Activated CD4-positive, alpha-beta T cell treated with anti-CD3 and anti-CD28 coated beads, Interleukin-2, amount 10 ng/mL, durations not matched to agents 7 days and 5 days (primary cell): ENCODE results near the gene ANXA6. TPM values are rescaled to one million over a fixed set of nuclear protein-coding genes. Genes with fewer than 3 reads are reported as not detected.
A peak's percentile ranks its signal among the peaks of the same experiment; 100 is the strongest.

Experiments
- CTCF ChIA-PET: fragments of 350-600 bp; sonication (Branson Sonifier 250); formaldehyde crosslinking; loops from one replicate; lab custom pipeline; 2021; ENCODE audit warnings: antibody characterized with exemption; lab: Charles Lee
- POLR2A ChIA-PET: fragments of 350-600 bp; sonication (Branson Sonifier 250); formaldehyde crosslinking; loops from one replicate; lab custom pipeline; 2021; ENCODE audit warnings: antibody characterized with exemption; lab: Charles Lee
- DNase-seq: peaks from one replicate; pipeline ENCODE4 v3.0.0-alpha.2; 2020
- H3K27ac Mint-ChIP-seq: one replicate; pipeline ENCODE4 v1.8.0; 2021; ENCODE audit warnings: mild to moderate bottlenecking, moderate library complexity, mixed read lengths
- H3K27me3 Mint-ChIP-seq: one replicate; pipeline ENCODE4 v1.8.0; 2021; ENCODE audit warnings: mixed read lengths
- H3K36me3 Mint-ChIP-seq: one replicate; pipeline ENCODE4 v1.8.0; 2021; ENCODE audit warnings: low read depth, mixed read lengths
- H3K4me1 Mint-ChIP-seq: one replicate; pipeline ENCODE4 v1.8.0; 2021; ENCODE audit warnings: mixed read lengths
- H3K4me3 Mint-ChIP-seq: one replicate; pipeline ENCODE4 v1.8.0; 2021; ENCODE audit warnings: mild to moderate bottlenecking, moderate library complexity, mixed read lengths
- H3K9me3 Mint-ChIP-seq: one replicate; pipeline ENCODE4 v1.8.0; 2021; ENCODE audit warnings: mixed read lengths
- total RNA-seq, 2 experiments: library from RNA; stranded (reverse); gene quantifications; one replicate each; pipeline ENCODE4 v1.2.3, GENCODE V29; 2021

Gene ANXA6
- total RNA-seq, 2 experiments from 2014 or later: 494 to 508 TPM

DNA sequence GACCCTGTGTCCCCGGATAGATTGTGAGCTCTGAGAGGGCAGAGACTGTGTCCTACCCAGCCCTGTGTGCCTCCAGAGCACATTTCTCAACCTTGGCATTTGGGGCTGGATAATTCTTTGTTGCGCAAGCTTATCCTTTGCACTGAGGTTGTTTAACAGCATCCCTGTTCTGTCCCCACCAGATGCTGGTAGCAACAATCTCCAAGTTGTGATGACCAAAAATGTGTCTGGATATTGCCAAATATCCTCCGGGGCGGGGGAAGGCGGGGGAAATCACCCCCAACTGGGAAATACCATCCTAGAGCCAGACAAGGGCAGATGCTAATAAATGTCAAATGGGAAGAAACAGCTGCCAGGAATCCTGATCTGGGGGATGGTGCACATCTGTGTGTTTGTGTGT is 52.8 kb downstream of the ANXA6 start:
- peaks cover 73% of the 10 kb centered on the region for H3K36me3 Mint-ChIP-seq
- no peaks in the 10 kb centered on the region for H3K27me3 Mint-ChIP-seq
- H3K4me3 Mint-ChIP-seq: no peak overlapping the region

GRCh38 chr5:151101746-151102145 is 55.8 kb downstream of the ANXA6 start:
- Mint-ChIP-seq H3K9me3 (no peaks in the 10 kb centered on the region), H3K27me3 (no peaks in the 10 kb centered on the region), H3K36me3 (peaks cover 72% of the 10 kb centered on the region), H3K4me1 (peaks cover 35% of the 10 kb centered on the region), H3K27ac (peak overlapping the region; percentile 31), H3K4me3 (no peak overlapping the region)
- DNase-seq: no peak
- POLR2A ChIA-PET: no interaction called here
- CTCF ChIA-PET: interaction anchor here (1.0 to 1.7 kb wide), 5 partner anchors 8 to 63 kb away, joined by 3 to 7 read pairs (median 4); no protein-coding TSS in a partner anchor

More for the DNA sequence above, 52.8 kb downstream of the ANXA6 start:
- no peaks in the 10 kb centered on the region for H3K9me3 Mint-ChIP-seq
- H3K4me1 Mint-ChIP-seq: peaks cover 6% of the 10 kb centered on the region
- peak overlapping the region; percentile 3 for H3K27ac Mint-ChIP-seq
- POLR2A ChIA-PET: no interaction called here
- CTCF ChIA-PET: interaction anchor here (0.8 to 2.8 kb wide), 6 partner anchors 11 to 57 kb away, joined by 3 to 16 read pairs (median 4); no protein-coding TSS in a partner anchor
- no peak for DNase-seq

DNA sequence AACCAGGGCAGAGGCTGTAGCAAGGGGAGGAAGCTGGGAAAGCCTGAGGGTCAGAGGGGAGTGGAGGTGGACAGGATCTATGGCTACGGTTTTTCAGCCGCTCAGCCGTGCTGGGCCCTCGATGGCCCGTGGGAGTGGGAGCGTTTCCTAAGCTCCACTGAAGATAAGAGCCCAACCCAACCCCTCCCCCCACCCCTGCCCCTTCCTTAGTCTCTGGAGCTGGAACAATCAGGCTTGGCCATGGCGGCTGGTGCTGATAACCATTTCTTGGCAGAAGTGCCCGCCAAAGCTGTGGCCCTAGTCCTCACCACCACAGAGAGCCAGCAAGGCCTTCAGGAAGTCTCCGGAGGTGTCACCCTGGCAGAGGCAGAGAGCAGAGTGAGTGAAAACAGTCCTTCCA is 56.4 kb downstream of the ANXA6 start:
- Mint-ChIP-seq H3K4me1 (peaks cover 39% of the 10 kb centered on the region), H3K36me3 (peaks cover 70% of the 10 kb centered on the region), H3K9me3 (no peaks in the 10 kb centered on the region), H3K27me3 (no peaks in the 10 kb centered on the region), H3K27ac (no peak overlapping the region), H3K4me3 (no peak overlapping the region)
- CTCF ChIA-PET: interaction anchor here (1.0 to 1.6 kb wide), 3 partner anchors 9 to 64 kb away, joined by 3 to 5 read pairs (median 3); no protein-coding TSS in a partner anchor
- no peak for DNase-seq
- POLR2A ChIA-PET: no interaction called here

DNA sequence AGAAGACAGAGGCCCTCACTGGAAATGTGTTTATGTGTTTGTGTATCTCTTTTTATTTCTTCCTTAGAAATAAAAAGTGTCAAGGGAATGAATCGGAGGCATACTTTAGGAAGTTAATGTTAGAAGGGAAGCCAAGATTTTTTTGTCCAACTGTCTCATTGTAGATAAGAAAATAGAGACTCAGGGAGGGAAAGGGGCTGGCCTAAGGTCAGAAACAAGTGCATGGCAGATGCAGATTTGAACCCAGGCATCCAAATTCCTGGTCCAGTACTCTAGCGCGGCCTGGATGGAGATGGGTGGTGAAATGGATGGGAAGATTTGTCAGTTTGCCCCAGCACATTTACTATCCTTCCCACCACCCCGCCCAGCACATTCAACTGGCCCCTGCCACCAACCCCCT is 56.9 kb downstream of the ANXA6 start:
- no peak overlapping the region for H3K27ac Mint-ChIP-seq
- H3K36me3 Mint-ChIP-seq: peaks cover 75% of the 10 kb centered on the region
- POLR2A ChIA-PET: no interaction called here
- CTCF ChIA-PET: interaction anchor here (1.6 kb wide), 1 partner anchor 64 kb away, joined by 5 read pairs; no protein-coding TSS in a partner anchor
- no peaks in the 10 kb centered on the region for H3K27me3 Mint-ChIP-seq
- H3K4me3 Mint-ChIP-seq: no peak overlapping the region
- H3K9me3 Mint-ChIP-seq: no peaks in the 10 kb centered on the region
- H3K4me1 Mint-ChIP-seq: peaks cover 44% of the 10 kb centered on the region
- DNase-seq: no peak

GRCh38 chr5:151098768-151099121 is 58.8 kb downstream of the ANXA6 start:
- POLR2A ChIA-PET: no interaction called here
- H3K27me3 Mint-ChIP-seq: no peaks in the 10 kb centered on the region
- no peaks in the 10 kb centered on the region for H3K9me3 Mint-ChIP-seq
- peaks cover 63% of the 10 kb centered on the region for H3K4me1 Mint-ChIP-seq
- CTCF ChIA-PET: interaction anchor here (0.9 to 5.5 kb wide), 8 partner anchors 9 to 67 kb away, joined by 3 to 27 read pairs (median 6); no protein-coding TSS in a partner anchor
- H3K4me3 Mint-ChIP-seq: peak overlapping the region; percentile 14
- peak overlapping the region; percentile 65 for H3K27ac Mint-ChIP-seq
- peaks cover 65% of the 10 kb centered on the region for H3K36me3 Mint-ChIP-seq
- no peak for DNase-seq

- H3K27me3 Mint-ChIP-seq: no peaks in the 10 kb centered on the region
- H3K4me1 Mint-ChIP-seq: peaks cover 70% of the 10 kb centered on the region
- peak overlapping the region; percentile 82 for H3K27ac Mint-ChIP-seq
- H3K36me3 Mint-ChIP-seq: peaks cover 58% of the 10 kb centered on the region
- ChIA-PET POLR2A (interaction anchor here (1.4 kb wide), 1 partner anchor 15 kb away, joined by 4 read pairs; no protein-coding TSS in a partner anchor), CTCF (interaction anchor here (0.9 to 5.5 kb wide), 10 partner anchors 8 to 67 kb away, joined by 3 to 27 read pairs (median 5); no protein-coding TSS in a partner anchor)
- DNase-seq: peak; percentile 37
- peak overlapping the region; percentile 14 for H3K4me3 Mint-ChIP-seq
- no peaks in the 10 kb centered on the region for H3K9me3 Mint-ChIP-seq
Observed at GRCh38 chr5:151097820-151098767, 59.5 kb downstream of the ANXA6 start.

DNA sequence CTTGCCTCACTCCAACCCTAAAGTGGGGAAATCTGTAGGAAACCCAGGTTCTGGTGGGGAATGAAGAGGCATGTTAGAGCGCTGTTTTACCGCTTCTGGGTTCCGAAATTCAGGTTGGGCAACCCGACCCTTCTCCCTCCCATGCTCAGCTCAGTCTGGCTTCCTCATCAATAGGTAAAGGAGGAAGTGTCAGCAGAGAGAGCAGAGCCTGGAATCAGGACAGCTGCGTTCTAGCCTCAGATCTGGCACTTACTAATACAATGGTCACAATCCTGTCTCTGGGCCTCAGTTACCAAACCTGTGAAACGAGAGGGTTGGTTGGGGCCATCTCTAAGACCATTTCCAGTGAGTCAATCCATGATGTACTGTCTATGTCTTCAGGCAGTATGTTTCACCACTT is 60.5 kb downstream of the ANXA6 start:
- H3K36me3 Mint-ChIP-seq: peaks cover 52% of the 10 kb centered on the region
- H3K9me3 Mint-ChIP-seq: no peaks in the 10 kb centered on the region
- no peaks in the 10 kb centered on the region for H3K27me3 Mint-ChIP-seq
- peaks cover 76% of the 10 kb centered on the region for H3K4me1 Mint-ChIP-seq
- no peak overlapping the region for H3K4me3 Mint-ChIP-seq
- H3K27ac Mint-ChIP-seq: no peak overlapping the region
- ChIA-PET CTCF (interaction anchor here (1.0 to 5.5 kb wide), 4 partner anchors 12 to 19 kb away, joined by 3 to 27 read pairs (median 4); no protein-coding TSS in a partner anchor), POLR2A (interaction anchor here (1.4 kb wide), 1 partner anchor 14 kb away, joined by 4 read pairs; no protein-coding TSS in a partner anchor)
- no peak for DNase-seq

- Mint-ChIP-seq H3K36me3 (peaks cover 45% of the 10 kb centered on the region), H3K27ac (peak overlapping the region; percentile 82), H3K4me3 (no peak overlapping the region), H3K4me1 (peaks cover 78% of the 10 kb centered on the region), H3K27me3 (no peaks in the 10 kb centered on the region), H3K9me3 (no peaks in the 10 kb centered on the region)
- no peak for DNase-seq
- CTCF ChIA-PET: interaction anchor here (0.6 to 5.5 kb wide), 8 partner anchors 9 to 745 kb away, joined by 3 to 27 read pairs (median 4); no protein-coding TSS in a partner anchor
- POLR2A ChIA-PET: interaction anchor here (1.0 kb wide), 1 partner anchor 22 kb away, joined by 3 read pairs; no protein-coding TSS in a partner anchor
Observed at GRCh38 chr5:151096001-151096373, 61.6 kb downstream of the ANXA6 start.

DNA sequence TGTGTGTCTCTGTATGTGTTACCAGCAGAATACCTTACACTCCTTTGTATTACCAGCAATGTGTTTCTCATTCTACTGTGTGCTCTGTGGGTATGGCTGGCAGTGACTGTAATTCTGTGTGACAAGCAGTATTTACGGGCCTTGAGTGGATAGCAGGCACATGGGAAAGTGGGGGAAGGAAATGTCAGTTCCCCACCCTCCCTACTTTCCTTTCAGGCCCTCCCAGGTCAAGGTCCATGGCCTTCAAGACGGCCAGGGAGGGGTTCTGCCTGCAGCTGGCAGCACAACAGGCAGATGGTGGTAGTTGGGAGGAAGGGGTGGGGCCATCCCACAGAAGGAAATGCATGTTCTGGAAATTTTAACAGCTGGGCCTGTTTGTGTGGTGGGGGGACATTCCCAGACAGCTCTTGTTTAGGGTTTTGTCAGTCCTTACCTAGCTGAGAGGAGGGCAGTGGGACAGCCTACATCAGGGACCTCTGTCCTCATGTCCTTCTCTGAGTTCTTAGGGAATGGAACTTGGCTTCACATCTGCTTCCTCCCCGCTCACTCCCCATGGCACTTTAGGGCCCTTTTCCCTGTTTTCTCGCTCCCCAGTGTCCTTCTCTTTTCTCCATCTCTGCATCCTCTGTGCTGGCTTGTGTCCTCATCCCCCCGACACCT is 62.1 kb downstream of the ANXA6 start:
- Mint-ChIP-seq H3K9me3 (no peaks in the 10 kb centered on the region), H3K4me1 (peaks cover 77% of the 10 kb centered on the region), H3K4me3 (no peak overlapping the region), H3K36me3 (peaks cover 40% of the 10 kb centered on the region), H3K27me3 (no peaks in the 10 kb centered on the region), H3K27ac (peak overlapping the region; percentile 82)
- ChIA-PET POLR2A (interaction anchor here (0.6 to 1.0 kb wide), 2 partner anchors 23 to 47 kb away, joined by 3 to 4 read pairs; no protein-coding TSS in a partner anchor), CTCF (interaction anchor here (1.2 to 5.5 kb wide), 5 partner anchors 8 to 31 kb away, joined by 4 to 27 read pairs (median 5); no protein-coding TSS in a partner anchor)
- DNase-seq: no peak

DNA sequence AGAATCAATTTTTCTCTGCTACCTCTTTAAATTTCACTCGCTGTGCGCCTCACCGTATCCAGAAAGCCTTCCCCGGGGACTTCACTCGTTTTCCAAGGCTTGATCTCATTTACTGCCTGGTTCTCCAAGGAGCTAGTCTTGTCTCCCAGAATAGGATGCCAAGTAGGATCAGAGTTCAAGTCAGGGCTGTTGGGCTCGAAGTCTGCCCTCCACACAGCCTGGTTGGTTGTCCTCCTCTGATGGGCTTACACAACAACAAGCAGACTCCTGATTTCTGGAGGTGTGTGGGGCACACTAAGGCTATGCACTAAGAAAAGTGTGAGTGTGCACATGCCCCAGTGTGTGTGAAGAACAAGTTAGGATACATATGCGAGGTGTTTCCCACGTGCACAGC is 62.7 kb downstream of the ANXA6 start:
- no peak for DNase-seq
- Mint-ChIP-seq H3K27ac (no peak overlapping the region), H3K36me3 (peaks cover 35% of the 10 kb centered on the region), H3K4me3 (peak overlapping the region; percentile 17), H3K4me1 (peaks cover 72% of the 10 kb centered on the region), H3K9me3 (no peaks in the 10 kb centered on the region), H3K27me3 (no peaks in the 10 kb centered on the region)
- ChIA-PET POLR2A (interaction anchor here (0.6 to 1.0 kb wide), 2 partner anchors 23 to 46 kb away, joined by 3 to 4 read pairs; no protein-coding TSS in a partner anchor), CTCF (interaction anchor here (1.6 to 5.5 kb wide), 3 partner anchors 16 to 31 kb away, joined by 5 to 27 read pairs (median 5); no protein-coding TSS in a partner anchor)

DNA sequence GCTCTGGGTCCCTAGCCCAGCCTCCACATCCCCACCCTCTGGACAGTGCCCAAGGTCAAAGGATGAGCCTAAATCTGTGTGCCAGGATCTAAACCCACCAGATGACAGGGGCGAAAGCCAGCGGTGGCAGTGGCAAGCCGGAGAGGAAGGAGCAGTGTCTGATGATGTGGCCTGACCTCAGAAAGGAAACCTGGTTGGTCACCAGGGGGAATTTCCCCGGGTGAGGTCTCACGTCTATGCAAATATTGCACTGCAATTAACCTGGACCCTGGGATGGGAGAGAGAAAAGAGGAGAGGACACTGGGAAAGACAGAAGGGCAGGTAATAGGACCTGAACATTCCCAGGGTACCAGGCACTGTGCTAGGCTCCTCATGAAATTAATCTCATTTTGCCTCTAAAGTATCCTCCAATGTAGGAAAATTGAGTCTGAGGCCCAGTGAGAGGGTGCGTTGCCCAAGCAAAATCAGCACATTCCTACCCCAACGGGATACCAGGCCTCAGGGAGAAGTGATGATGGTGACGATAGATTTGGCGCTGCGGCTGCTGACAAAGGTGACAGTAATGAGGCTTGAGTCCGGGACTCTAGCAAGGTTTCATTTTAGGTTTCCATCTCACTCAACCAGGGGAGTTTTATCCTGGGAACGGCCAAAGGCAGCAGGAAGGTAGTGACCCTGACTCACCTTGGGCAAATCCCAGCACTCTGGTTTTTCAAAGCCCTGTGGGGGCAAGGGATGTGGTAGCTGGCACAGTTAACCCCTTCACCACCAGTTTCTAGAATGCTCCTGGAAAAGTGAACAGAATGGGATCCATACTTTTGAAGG is 63.3 kb downstream of the ANXA6 start:
- H3K4me3 Mint-ChIP-seq: peak overlapping the region; percentile 17

More for the DNA sequence above, 63.3 kb downstream of the ANXA6 start:
- POLR2A ChIA-PET: no interaction called here
- CTCF ChIA-PET: interaction anchor here (1.2 to 5.5 kb wide), 7 partner anchors 13 to 247 kb away, joined by 3 to 27 read pairs (median 4); partner anchors contain the start of gene TNIP1
- Mint-ChIP-seq H3K36me3 (peaks cover 29% of the 10 kb centered on the region), H3K4me1 (peaks cover 67% of the 10 kb centered on the region), H3K27me3 (no peaks in the 10 kb centered on the region), H3K9me3 (no peaks in the 10 kb centered on the region), H3K27ac (peak overlapping the region; percentile 67)
- DNase-seq: peak; percentile 51
